Neuronal stem cell (in vitro differentiated cells): ENCODE results near the gene CACHD1.

ENCODE experiments used
- DNase-seq: peaks from one replicate; pipeline ENCODE4 v3.0.0-alpha.2; 2013; ENCODE audit warnings: low spot score
- H2AFZ ChIP-seq: one replicate; pipeline ENCODE4 v1.6.1; 2013; ENCODE audit warnings: mild to moderate bottlenecking, low read length, inconsistent platforms
- H2AK5ac ChIP-seq: 2 replicates; pipeline ENCODE4 v1.6.1; 2013; ENCODE audit warnings: low read depth, mild to moderate bottlenecking, inconsistent platforms, low read length, moderate library complexity, mixed read lengths
- H2BK120ac ChIP-seq: 2 replicates; pipeline ENCODE4 v1.6.1; 2013; ENCODE audit warnings: low read depth, mild to moderate bottlenecking, inconsistent platforms, low read length, moderate library complexity, mixed read lengths
- H2BK12ac ChIP-seq: one replicate; pipeline ENCODE4 v1.6.1; 2013; ENCODE audit warnings: low read length, inconsistent platforms
- H2BK15ac ChIP-seq: 2 replicates; pipeline ENCODE4 v1.6.1; 2013; ENCODE audit warnings: mild to moderate bottlenecking, low read length, inconsistent platforms, mixed read lengths
- H2BK5ac ChIP-seq: one replicate; pipeline ENCODE4 v1.6.1; 2013; ENCODE audit warnings: inconsistent platforms, mild to moderate bottlenecking, low read length, moderate library complexity
- H3K14ac ChIP-seq: one replicate; pipeline ENCODE4 v1.6.1; 2013; ENCODE audit warnings: low read length, inconsistent platforms
- H3K18ac ChIP-seq: 2 replicates; pipeline ENCODE4 v1.6.1; 2013; ENCODE audit warnings: low read length, inconsistent platforms
- H3K23ac ChIP-seq: 2 replicates; pipeline ENCODE4 v1.6.1; 2013; ENCODE audit warnings: low read depth, mild to moderate bottlenecking, mixed read lengths, low read length, inconsistent platforms; ENCODE audit not compliant: poor library complexity
- H3K27ac ChIP-seq: replicated peaks from 3 replicates; pipeline ENCODE4 v1.5.1; 2013; ENCODE audit warnings: low read length, inconsistent platforms
- H3K27me3 ChIP-seq, 3 experiments: 2 replicates each; pipeline ENCODE4 v1.6.1; 2013; ENCODE audit warnings: low read length in 3 of 3, mild to moderate bottlenecking in 2 of 3, inconsistent platforms in 1 of 3, low read depth in 1 of 3, mixed read lengths in 1 of 3, moderate library complexity in 1 of 3; ENCODE audit not compliant: control insufficient read depth in 3 of 3, insufficient read depth in 3 of 3
- H3K36me3 ChIP-seq, 2 donors: replicated peaks in 1 of 2; 2 replicates each; pipeline ENCODE4 v1.6.1; 2013; ENCODE audit warnings: low read length in 2 of 2; ENCODE audit not compliant: control insufficient read depth in 2 of 2, insufficient read depth in 2 of 2
- H3K4ac ChIP-seq: 2 replicates; pipeline ENCODE4 v1.6.1; 2013; ENCODE audit warnings: inconsistent platforms, mild to moderate bottlenecking, low read length, moderate library complexity
- H3K4me1 ChIP-seq, 2 donors: 1 replicate in 1 of 2; 2 replicates in 1 of 2; pipeline ENCODE4 v1.6.1; 2013; ENCODE audit warnings: low read length in 2 of 2, low read depth in 1 of 2; ENCODE audit not compliant: control insufficient read depth in 2 of 2, insufficient read depth in 1 of 2
- H3K4me2 ChIP-seq: one replicate; pipeline ENCODE4 v1.6.1; 2013; ENCODE audit warnings: mild to moderate bottlenecking, low read length, inconsistent platforms; ENCODE audit not compliant: insufficient read depth, poor library complexity, severe bottlenecking
- H3K4me3 ChIP-seq, 2 donors: 2 replicates each; pipeline ENCODE4 v1.5.1; 2013; ENCODE audit warnings: low read length in 2 of 2, mild to moderate bottlenecking in 2 of 2, inconsistent platforms in 1 of 2, moderate library complexity in 1 of 2
- H3K79me1 ChIP-seq: one replicate; pipeline ENCODE4 v1.6.1; 2013; ENCODE audit warnings: low read depth, mild to moderate bottlenecking, inconsistent platforms, low read length, moderate library complexity
- H3K9ac ChIP-seq: one replicate; pipeline ENCODE4 v1.6.1; 2013; ENCODE audit warnings: mild to moderate bottlenecking, low read depth, low read length, inconsistent platforms; ENCODE audit not compliant: poor library complexity
- H3K9me3 ChIP-seq, 2 donors: replicated peaks in 1 of 2; 2 replicates each; pipeline versions ENCODE3 to v1.6.1; 2013; ENCODE audit warnings: low read length in 2 of 2, mild to moderate bottlenecking in 2 of 2, inconsistent platforms in 1 of 2, low read depth in 1 of 2, mixed read lengths in 1 of 2, moderate library complexity in 1 of 2; ENCODE audit not compliant: control insufficient read depth in 2 of 2, insufficient read depth in 1 of 2
- H4K8ac ChIP-seq: one replicate; pipeline ENCODE4 v1.6.1; 2013; ENCODE audit warnings: low read depth, mild to moderate bottlenecking, inconsistent platforms, low read length, moderate library complexity
- H4K91ac ChIP-seq: one replicate; pipeline ENCODE4 v1.6.1; 2013; ENCODE audit warnings: low read length, low read depth, mild to moderate bottlenecking, inconsistent platforms; ENCODE audit not compliant: poor library complexity
- WGBS, 2 donors: extraction: QIAGEN DNeasy Blood & Tissue Kit; methylation state at CpG; one replicate each; pipeline ENCODE4 v1.1.7; 2013; ENCODE audit warnings: missing lambda C conversion rate in 2 of 2, mixed read lengths in 1 of 2; ENCODE audit not compliant: insufficient read length in 2 of 2, insufficient replicate concordance in 1 of 2; ENCODE audit errors: extremely low coverage in 2 of 2; 5-methylcytosine and 5-hydroxymethylcytosine counted together

The CACHD1 gene

GRCh38 chr1:64526312-64526711, 56.4 kb downstream of the CACHD1 start:
- Histone ChIP-seq H3K4me1 (peaks cover 10 to 30% of the 10 kb centered on the region in 2 donors), H3K14ac (no peak overlapping the region), H3K4me3 (no peak overlapping the region), H3K36me3 (no peaks in the 10 kb centered on the region), H2BK12ac (no peak overlapping the region), H3K18ac (no peak overlapping the region), H4K8ac (no peak overlapping the region), H3K9me3 (no peaks in the 10 kb centered on the region), H3K4ac (no peak overlapping the region), H2AK5ac (no peak overlapping the region), H2BK120ac (no peak overlapping the region), H3K4me2 (no peak overlapping the region), H2AFZ (no peak overlapping the region), H3K79me1 (no peaks in the 10 kb centered on the region), H2BK15ac (no peak overlapping the region), H3K27me3 (no peaks in the 10 kb centered on the region), H3K9ac (no peak overlapping the region), H3K27ac (no peak overlapping the region), H3K23ac (no peak overlapping the region), H4K91ac (no peak overlapping the region), H2BK5ac (no peak overlapping the region)
- DNase-seq = no peak
- no CpG with 5 or more reads among the region's 3 CpGs for WGBS, 2 donors

DNA sequence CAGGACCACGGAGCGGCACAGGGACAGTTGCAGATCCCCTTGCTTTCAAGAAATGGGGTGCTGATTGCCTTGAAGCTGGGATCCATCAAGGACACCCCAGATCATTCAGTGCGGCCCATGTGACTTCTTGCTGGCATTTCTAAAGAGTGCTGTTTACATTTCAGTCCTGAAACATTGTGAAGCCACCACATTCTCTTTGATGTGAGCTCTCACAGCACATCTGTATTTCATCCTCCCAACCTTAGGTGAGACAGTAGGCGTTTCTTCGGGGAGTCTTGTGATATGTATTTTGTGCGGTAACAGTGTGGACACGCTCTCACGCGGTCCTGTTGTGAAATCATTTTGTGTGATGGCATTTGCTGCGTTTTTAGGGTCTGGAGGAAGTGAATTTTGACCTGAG, 57.2 kb downstream of the CACHD1 start:
- H2AK5ac ChIP-seq = no peak overlapping the region
- no peak overlapping the region for H3K4me2 ChIP-seq
- H2AFZ ChIP-seq = no peak overlapping the region
- no peak overlapping the region for H3K23ac ChIP-seq
- no peak overlapping the region for H2BK12ac ChIP-seq
- H2BK15ac ChIP-seq = no peak overlapping the region
- H3K9ac ChIP-seq = no peak overlapping the region
- no peak overlapping the region for H4K91ac ChIP-seq
- no peaks in the 10 kb centered on the region for H3K79me1 ChIP-seq
- H3K18ac ChIP-seq = no peak overlapping the region
- no peak overlapping the region for H3K4me3 ChIP-seq
- DNase-seq = no peak
- H3K9me3 ChIP-seq = no peaks in the 10 kb centered on the region
- no peak overlapping the region for H3K27ac ChIP-seq
- no peak overlapping the region for H3K4ac ChIP-seq
- H3K4me1 ChIP-seq = peaks cover 10 to 37% of the 10 kb centered on the region in 2 donors
- H2BK5ac ChIP-seq = no peak overlapping the region
- no peak overlapping the region for H2BK120ac ChIP-seq
- H3K14ac ChIP-seq = no peak overlapping the region
- WGBS, 2 donors = no CpG with 5 or more reads among the region's 10 CpGs
- H3K27me3 ChIP-seq = no peaks in the 10 kb centered on the region
- H4K8ac ChIP-seq = no peak overlapping the region
- H3K36me3 ChIP-seq = no peaks in the 10 kb centered on the region

GRCh38 chr1:64527786-64528185, 57.9 kb downstream of the CACHD1 start:
- Histone ChIP-seq H2AFZ (no peak overlapping the region), H2BK12ac (no peak overlapping the region), H4K91ac (no peak overlapping the region), H3K27ac (no peak overlapping the region), H2BK15ac (no peak overlapping the region), H4K8ac (no peak overlapping the region), H3K36me3 (no peaks in the 10 kb centered on the region), H2BK5ac (no peak overlapping the region), H3K4me1 (peaks cover 9 to 35% of the 10 kb centered on the region in 2 donors), H3K4me3 (no peak overlapping the region), H3K4me2 (no peak overlapping the region), H3K79me1 (no peaks in the 10 kb centered on the region), H3K9ac (no peak overlapping the region), H2AK5ac (no peak overlapping the region), H3K27me3 (no peaks in the 10 kb centered on the region), H2BK120ac (no peak overlapping the region), H3K4ac (no peak overlapping the region), H3K18ac (no peak overlapping the region), H3K23ac (no peak overlapping the region), H3K14ac (no peak overlapping the region), H3K9me3 (no peaks in the 10 kb centered on the region)
- no peak for DNase-seq

DNA sequence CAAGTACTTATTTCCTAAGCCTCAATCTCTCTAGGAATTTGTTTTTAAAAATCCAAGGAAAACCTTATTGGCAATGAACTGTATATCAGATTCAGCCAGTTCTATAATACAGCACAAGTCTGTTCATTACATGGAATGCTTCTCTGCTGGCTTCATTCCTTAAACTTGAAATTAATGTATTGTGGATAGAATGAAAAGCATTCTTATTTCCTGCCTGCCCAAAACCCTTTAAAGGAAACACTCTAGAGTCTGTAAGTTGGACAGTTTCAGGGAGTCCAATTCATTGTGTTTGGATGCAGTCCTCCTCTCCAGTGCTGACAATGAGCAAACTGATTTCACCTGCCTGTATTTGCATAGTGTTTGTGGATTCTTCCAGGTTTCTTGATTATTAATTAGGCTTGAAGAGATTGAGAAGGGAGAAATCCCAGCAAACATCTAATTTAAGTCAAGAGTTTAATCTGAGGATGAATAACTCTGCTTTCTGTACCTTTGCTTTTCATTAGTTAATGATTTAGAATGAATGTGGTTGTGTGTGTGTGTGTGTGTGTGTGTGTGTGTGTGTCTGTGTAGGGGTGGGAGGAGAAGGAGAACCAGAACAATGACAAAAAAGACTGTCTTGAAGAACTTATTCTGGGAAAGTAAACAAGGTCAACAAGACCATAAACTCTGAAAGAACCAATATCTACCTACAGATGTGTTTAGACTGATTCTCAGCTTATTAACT, 61.2 kb downstream of the CACHD1 start:
- H2AK5ac ChIP-seq = no peak overlapping the region
- DNase-seq = no peak
- no peaks in the 10 kb centered on the region for H3K79me1 ChIP-seq
- no peak overlapping the region for H4K8ac ChIP-seq
- H2BK120ac ChIP-seq = no peak overlapping the region
- H3K4me3 ChIP-seq = no peak overlapping the region
- H3K18ac ChIP-seq = no peak overlapping the region
- H2BK12ac ChIP-seq = no peak overlapping the region
- H3K9me3 ChIP-seq = peaks cover 3 to 4% of the 10 kb centered on the region in 2 donors
- no peak overlapping the region for H3K4ac ChIP-seq
- no peak overlapping the region for H4K91ac ChIP-seq
- no peak overlapping the region for H2BK5ac ChIP-seq
- no peak overlapping the region for H3K4me2 ChIP-seq
- no peak overlapping the region for H2AFZ ChIP-seq
- H2BK15ac ChIP-seq = no peak overlapping the region
- peaks cover 6 to 20% of the 10 kb centered on the region in 2 donors for H3K4me1 ChIP-seq
- no peaks in the 10 kb centered on the region for H3K36me3 ChIP-seq
- H3K9ac ChIP-seq = no peak overlapping the region
- H3K23ac ChIP-seq = no peak overlapping the region
- no peaks in the 10 kb centered on the region for H3K27me3 ChIP-seq
- no peak overlapping the region for H3K27ac ChIP-seq
- H3K14ac ChIP-seq = no peak overlapping the region
